Type B pancreatic cell (in vitro differentiated cells): ENCODE results near the gene CNRIP1. TPM values are rescaled to one million over a fixed set of nuclear protein-coding genes. Genes with fewer than 3 reads are reported as not detected.

Source experiments
- DNase-seq: peaks from one replicate; pipeline ENCODE4 v3.0.0; 2021; ENCODE audit warnings: mixed read lengths; ENCODE audit not compliant: unreplicated experiment; ENCODE audit errors: extremely low spot score
- H3K27ac Mint-ChIP-seq: 2 replicates; pipeline ENCODE4 v1.8.0; 2021; ENCODE audit warnings: mild to moderate bottlenecking, mixed read lengths
- H3K27me3 Mint-ChIP-seq: 2 replicates; pipeline ENCODE4 v1.8.0; 2021; ENCODE audit warnings: mixed read lengths
- H3K36me3 Mint-ChIP-seq: 2 replicates; pipeline ENCODE4 v1.8.0; 2021; ENCODE audit warnings: mixed read lengths
- H3K4me1 Mint-ChIP-seq: one replicate; pipeline ENCODE4 v1.8.0; 2021; ENCODE audit warnings: mixed read lengths; ENCODE audit not compliant: unreplicated experiment
- H3K4me3 Mint-ChIP-seq: 2 replicates; pipeline ENCODE4 v1.8.0; 2021; ENCODE audit warnings: mild to moderate bottlenecking, mixed read lengths
- H3K9me3 Mint-ChIP-seq: 2 replicates; pipeline ENCODE4 v1.8.0; 2021; ENCODE audit warnings: mixed read lengths
- total RNA-seq: library from RNA; stranded (reverse); gene quantifications from 2 replicates; pipeline ENCODE4 v1.2.1, GENCODE V29; 2021; ENCODE audit warnings: low replicate concordance
- TF ChIP-seq, protein P1 (sequence below): fragments of 200-600 bp; sonication (generic); conservative IDR thresholded peaks from 2 replicates; pipeline ENCODE4 v1.5.0; 2021; ENCODE audit warnings: antibody characterized with exemption, mild to moderate bottlenecking

Gene CNRIP1
- total RNA-seq, 1 donor from 2014 or later, result 15.0 TPM

DNA sequence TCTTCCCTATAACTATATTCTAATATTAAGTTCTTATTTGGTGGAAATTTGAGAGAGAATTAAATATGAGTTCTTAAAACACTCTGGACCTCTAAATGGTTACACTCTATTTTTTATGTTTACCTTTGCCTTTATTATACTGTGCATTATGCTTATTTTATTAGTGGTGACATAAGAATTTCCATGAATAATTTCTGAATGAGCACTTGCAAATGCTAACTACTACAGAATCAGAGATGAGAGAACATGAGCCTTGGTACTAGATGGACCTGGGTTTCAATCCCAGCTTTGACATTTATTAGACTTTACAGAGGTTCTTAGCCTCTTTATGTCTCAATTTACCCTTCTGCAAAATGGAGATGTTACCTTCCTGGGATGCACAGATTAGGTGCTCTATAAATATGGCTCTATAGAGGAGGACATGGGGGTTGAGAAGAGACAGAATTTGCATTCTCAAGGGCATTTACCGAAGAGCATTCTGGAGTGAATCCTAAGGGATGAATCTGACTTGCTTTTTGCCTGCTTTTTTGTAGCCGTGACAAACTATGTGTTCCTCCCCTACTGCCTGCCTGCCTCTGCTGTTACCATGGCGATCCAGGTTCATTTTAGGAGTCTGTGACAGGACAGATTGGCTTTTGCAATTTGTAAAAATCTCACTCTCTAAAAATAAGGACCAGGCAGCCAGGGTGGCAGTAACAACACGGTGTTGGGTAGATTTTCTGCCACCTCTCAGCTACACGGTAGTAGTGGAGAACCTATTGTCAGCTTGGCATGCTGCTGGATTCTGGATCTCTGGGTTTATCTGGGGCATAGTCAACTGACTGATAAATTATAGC, 20.7 kb upstream of the CNRIP1 start:
- DNase-seq, result no peak
- TF ChIP-seq, protein P1, sequence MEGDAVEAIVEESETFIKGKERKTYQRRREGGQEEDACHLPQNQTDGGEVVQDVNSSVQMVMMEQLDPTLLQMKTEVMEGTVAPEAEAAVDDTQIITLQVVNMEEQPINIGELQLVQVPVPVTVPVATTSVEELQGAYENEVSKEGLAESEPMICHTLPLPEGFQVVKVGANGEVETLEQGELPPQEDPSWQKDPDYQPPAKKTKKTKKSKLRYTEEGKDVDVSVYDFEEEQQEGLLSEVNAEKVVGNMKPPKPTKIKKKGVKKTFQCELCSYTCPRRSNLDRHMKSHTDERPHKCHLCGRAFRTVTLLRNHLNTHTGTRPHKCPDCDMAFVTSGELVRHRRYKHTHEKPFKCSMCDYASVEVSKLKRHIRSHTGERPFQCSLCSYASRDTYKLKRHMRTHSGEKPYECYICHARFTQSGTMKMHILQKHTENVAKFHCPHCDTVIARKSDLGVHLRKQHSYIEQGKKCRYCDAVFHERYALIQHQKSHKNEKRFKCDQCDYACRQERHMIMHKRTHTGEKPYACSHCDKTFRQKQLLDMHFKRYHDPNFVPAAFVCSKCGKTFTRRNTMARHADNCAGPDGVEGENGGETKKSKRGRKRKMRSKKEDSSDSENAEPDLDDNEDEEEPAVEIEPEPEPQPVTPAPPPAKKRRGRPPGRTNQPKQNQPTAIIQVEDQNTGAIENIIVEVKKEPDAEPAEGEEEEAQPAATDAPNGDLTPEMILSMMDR, result no peak
- Mint-ChIP-seq H3K4me1 (no peaks in the 10 kb centered on the region), H3K4me3 (no peak overlapping the region), H3K9me3 (no peaks in the 10 kb centered on the region), H3K27me3 (peaks cover 21% of the 10 kb centered on the region), H3K27ac (no peak overlapping the region), H3K36me3 (no peaks in the 10 kb centered on the region)

DNA sequence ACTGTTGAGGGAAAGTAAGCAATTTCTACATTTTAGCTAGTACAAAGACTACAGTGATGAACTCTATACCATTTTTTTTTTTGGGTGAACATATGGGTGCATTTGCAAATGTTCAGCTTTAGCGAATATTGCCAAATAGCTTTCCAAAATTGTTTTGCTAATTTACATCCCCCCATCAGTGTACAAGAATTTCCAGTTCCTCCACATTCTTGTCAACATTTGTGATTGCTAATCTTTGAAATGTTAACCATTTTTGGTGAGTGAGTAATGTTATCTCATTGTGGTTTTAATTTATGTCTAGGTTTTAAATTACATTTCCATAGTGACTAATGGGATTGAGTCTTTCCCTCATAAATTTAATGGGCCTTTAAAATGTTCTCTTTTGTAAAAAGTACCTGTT, 16.4 kb upstream of the CNRIP1 start:
- TF ChIP-seq, protein P1, result no peak
- H3K9me3 Mint-ChIP-seq, result no peaks in the 10 kb centered on the region

DNA sequence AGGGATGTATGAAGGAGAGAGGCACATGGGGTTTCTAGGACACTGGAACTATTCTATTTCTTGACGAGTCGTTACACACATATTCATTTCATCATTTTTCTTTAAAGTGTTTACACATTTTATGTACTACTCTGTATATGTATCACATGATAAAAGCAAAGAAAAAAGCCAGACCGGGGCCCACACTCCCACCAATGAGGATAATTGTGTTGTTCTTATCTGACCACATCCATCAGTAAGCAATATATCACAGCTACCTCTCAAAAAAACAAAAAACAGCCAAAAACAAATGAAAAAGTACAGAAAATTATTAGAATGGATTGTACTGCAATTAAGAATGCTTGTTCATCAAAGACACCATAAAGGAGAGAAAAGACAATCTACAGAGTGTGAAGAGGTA, 14.2 kb upstream of the CNRIP1 start:
- Mint-ChIP-seq H3K9me3 (no peaks in the 10 kb centered on the region), H3K27ac (no peak overlapping the region), H3K36me3 (no peaks in the 10 kb centered on the region), H3K27me3 (no peaks in the 10 kb centered on the region), H3K4me3 (no peak overlapping the region), H3K4me1 (no peaks in the 10 kb centered on the region)
- TF ChIP-seq, protein P1, result no peak
- DNase-seq, result no peak

More for the DNA sequence above, 16.4 kb upstream of the CNRIP1 start:
- no peak for DNase-seq
- H3K27ac Mint-ChIP-seq, result no peak overlapping the region
- peaks cover 12% of the 10 kb centered on the region for H3K27me3 Mint-ChIP-seq
- H3K4me3 Mint-ChIP-seq, result no peak overlapping the region
- no peaks in the 10 kb centered on the region for H3K4me1 Mint-ChIP-seq
- no peaks in the 10 kb centered on the region for H3K36me3 Mint-ChIP-seq

GRCh38 chr2:68333009-68333408, 13.3 kb upstream of the CNRIP1 start:
- no peak overlapping the region for H3K27ac Mint-ChIP-seq
- H3K27me3 Mint-ChIP-seq, result peaks cover 5% of the 10 kb centered on the region
- TF ChIP-seq, protein P1, result no peak
- no peak for DNase-seq
- no peak overlapping the region for H3K4me3 Mint-ChIP-seq
- H3K9me3 Mint-ChIP-seq, result no peaks in the 10 kb centered on the region
- no peaks in the 10 kb centered on the region for H3K36me3 Mint-ChIP-seq
- no peaks in the 10 kb centered on the region for H3K4me1 Mint-ChIP-seq

GRCh38 chr2:68330691-68331090, 10.9 kb upstream of the CNRIP1 start:
- TF ChIP-seq, protein P1, result no peak
- no peak overlapping the region for H3K27ac Mint-ChIP-seq

More at GRCh38 chr2:68330691-68331090, 10.9 kb upstream of the CNRIP1 start:
- no peak for DNase-seq
- Mint-ChIP-seq H3K27me3 (peaks cover 14% of the 10 kb centered on the region), H3K9me3 (no peaks in the 10 kb centered on the region), H3K36me3 (no peaks in the 10 kb centered on the region), H3K4me1 (no peaks in the 10 kb centered on the region), H3K4me3 (no peak overlapping the region)
